GM19395 (cell line): Measurements from ENCODE around the gene CD6.

Experiments
- ATAC-seq: cut with Tn5 transposase; IDR thresholded peaks from one replicate; pipeline ENCODE4 v1.9.1; 2021; ENCODE audit warnings: mild to moderate bottlenecking, moderate library complexity; ENCODE audit not compliant: unreplicated experiment

CD6 gene

DNA sequence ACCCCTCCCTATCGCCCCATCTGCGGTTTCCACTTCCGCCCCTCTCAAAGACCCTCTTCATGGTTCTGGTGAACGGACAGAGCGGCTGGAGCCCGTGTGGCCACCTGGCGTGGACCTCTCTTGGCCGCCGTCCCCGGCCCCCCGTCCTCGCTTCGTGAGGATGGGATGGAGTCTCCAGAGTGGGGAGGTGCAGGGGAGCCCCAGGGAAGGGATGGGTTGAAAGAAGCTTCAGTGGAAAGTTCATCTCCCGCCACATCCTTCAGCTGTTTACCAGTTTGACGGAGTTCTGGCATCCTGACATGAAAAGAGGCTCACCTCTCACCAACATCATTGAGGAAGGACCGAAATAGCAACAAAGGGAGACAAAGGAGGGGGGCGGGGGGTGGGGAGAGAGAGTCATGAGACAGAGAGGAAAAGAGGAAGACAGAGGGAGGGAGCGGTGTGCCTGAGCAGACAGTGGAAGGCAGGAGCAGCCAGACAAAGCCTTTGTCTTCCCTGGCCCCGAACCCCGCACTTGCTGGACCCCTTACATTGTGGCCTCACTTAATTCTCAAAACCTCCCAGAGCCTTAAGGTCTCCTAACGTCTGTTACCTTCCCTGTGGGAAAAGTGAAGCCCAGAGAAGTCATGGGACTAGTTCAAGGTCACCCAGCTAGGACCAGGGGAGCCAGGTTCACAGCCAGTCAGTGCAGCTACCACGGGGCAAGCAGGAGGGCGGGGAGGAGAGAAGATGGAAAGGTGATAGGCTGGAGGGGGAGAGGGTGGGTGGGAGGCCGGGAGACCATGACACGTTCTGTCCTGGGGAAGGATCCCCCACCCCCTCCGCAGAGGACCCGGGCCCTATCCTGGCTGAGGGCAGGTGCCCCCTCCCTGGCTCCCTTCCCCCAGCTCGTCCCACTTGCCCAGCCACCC, 54.9 kb downstream of the CD6 start:
- no peak for ATAC-seq

DNA sequence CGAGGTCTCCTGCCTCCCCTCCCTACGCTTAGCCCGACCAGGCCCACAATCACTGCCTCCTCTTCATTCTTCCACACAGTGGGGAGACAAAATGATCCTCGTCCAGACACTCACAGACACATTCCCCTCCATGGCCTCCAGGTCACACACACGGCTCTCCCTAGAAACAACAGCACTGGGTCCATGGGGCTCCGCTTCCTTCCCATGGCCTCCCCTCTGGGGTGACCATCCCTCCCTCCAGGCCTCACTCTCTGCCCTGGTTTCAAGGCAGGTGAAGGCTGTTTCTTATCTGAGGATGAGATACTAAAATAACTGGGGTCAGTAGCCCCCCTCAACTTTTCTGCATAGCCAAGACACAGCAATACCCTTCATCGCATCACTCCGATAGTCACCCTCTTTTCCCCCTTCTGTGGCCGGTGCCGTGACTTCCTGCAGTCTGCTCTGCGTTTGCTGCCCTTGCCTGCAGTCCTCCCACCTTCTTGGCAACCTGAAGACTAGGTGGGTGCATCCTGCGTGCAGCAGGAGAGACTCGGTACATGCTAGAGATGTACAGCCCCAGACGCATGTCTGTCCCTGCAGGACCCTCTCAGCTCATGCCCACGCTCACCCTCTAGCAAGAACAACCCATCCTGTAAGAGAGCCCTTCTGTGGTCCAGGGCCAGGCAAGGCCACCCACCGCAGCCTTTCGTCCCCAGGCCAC, 55.8 kb downstream of the CD6 start:
- no peak for ATAC-seq

DNA sequence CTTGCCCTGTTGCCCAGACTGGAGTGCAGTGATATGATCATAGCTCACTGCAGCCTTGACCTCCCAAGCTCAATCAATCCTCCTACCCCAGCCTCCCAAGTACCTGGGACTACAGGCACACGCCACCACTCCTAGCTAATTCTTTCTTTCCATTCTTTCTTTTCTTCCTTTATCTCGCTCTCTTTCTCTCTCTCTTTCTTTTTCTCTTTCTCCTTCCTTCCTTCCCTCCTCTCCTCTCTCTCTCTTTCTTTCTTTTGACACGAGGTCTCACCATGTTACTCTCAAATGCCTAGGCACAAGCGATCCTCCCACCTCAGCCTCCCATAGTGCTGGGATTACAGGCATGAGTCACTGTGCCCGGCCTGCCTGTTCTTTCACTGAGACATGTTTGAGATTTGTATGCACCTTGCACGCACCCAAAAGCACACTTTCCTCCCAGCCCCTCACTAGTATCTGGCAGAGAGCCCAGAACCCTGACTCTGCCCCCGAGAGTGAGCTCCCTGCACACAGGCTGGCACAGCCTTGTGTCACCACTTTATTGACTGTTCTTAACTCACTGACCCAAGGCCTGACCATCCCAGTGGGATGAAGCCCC, 56.8 kb downstream of the CD6 start:
- ATAC-seq = peak; percentile 91

DNA sequence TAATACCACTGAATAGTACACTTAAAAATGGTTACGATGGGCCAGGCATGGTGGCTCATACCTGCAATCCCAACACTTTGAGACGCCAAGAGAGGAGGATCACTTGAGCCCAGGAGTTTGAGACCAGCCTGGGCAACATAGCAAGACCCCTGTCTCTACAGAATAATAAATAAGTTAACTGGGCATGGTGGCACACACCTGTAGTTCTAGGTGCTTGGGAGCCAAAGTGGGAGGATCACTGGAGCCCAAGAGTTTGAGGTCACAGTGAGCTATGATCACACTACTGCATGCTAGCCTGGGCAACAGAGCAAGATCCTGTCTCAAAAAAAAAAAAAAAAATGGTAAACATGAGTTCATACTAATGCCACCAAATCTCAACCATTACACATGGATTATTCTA, 61.3 kb downstream of the CD6 start:
- ATAC-seq = no peak

DNA sequence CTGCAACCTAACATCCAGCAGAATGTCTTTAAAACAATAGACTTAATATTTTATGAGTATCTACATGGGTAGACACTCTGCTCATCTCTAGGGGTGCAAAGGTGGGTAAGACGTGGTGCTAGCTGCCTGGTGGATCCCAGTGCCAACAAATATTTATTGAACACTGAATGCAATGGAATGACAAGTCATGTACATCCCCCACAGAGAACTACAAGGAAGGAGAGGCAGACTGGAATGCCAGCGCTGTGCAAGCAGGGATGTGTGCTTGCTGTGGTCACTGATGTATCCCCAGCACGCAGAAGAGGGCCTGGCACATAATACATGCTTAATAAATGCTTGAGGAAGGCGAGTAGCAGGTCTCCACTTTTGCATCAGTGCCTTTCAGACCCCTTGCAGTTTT, 61.9 kb downstream of the CD6 start:
- ATAC-seq = no peak

DNA sequence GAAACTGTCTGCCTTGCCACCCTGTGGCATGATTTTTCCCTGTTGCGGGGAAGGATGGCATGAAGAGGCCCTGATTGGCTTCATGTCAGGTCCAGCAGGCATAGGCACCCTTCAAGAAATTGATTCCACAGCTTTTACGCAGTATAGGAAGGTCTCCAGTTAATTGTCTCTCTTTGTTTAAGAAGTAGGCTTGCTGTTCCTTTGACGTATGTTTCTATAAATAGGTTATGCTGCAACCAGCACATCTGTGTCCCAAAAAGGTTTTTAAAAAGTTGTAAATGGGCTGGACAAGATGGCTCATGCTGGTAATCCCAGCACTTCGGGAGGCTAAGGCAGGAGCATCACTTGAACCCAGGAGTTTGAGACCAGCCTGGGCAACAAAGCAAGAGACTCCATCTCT, 62.6 kb downstream of the CD6 start:
- ATAC-seq = no peak

DNA sequence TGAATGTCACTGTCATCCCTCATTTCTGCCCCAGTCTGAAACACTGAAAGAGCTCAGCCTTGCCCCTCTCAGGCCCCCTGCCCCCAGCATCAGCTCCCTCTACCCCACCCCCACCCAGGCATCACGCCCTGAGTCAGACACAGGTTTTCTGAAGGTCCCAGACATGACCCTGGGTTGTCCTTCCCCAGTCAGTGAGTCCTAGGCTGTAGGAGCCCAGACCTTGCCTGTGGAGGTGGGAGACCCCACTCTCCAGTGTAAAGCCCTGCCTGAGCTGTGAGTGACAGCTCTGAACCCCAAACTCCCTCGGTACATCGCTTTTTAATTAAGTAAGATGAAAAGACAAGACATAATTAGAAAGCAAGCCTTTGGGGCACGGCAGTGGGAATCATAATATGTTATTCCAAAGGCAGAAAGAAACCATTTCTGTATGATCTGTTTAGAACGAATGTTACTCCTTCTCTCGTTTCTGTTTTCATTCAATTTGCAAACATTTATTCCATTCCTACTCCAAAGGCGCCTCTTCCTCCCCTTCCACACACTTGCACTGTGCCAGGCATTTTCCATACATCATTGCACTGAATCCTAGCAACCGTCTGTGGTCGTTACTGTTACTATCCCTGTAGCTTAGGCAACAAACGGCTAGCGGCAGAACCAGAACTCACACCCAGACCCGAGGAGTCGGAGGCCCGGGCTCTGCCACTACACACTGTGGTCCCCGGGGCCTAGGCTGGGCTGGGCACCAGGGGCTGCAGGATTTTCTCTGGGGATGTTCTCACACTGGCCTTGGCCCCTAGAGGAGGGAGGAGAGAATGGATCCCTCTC, 63.4 kb downstream of the CD6 start:
- ATAC-seq = no peak

DNA sequence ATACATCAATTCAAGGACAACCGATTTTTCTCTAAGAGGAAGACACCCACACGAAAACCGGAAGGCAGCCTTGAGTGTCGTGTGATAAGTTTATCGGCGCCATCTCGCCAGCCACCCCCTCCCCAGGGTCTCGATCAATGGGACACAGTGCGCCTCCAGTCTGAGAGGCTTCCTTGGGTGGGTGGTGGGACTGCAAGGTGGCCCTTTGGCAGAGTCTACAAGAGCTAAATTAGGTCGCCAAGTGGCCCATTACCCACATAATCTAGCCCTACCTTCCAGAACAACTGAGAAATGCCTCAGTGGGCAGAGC, 64.0 kb downstream of the CD6 start:
- no peak for ATAC-seq

DNA sequence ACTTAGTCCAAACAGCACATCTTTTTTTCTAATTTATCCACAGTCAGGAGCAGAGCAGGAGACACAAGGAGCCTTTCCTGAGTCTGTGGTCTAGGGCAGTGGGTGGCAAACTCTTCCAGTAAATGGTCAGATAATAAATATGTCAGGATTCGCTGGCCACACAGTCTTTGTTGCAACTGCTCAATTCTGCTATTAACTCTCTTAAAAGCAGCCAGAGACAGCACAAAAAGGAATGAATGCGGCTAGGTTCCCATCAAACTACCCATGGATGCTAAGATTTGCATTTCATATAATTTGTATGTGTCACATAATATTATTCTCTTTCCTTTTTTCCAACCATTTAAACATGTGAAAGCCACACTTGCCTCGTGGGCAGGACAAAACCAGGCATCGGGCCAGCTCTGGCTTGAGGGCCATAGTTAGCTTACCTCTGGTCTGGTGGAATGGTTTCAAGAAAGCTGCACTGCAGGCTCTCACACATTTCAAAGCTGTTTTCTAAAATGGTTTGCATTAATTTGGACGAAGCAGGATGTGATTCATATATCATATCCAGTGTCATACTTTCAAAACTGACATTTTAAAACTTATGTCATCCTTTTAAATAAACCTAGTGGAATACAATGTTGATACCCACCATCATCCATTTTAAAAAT, 66.1 kb downstream of the CD6 start:
- ATAC-seq = no peak

DNA sequence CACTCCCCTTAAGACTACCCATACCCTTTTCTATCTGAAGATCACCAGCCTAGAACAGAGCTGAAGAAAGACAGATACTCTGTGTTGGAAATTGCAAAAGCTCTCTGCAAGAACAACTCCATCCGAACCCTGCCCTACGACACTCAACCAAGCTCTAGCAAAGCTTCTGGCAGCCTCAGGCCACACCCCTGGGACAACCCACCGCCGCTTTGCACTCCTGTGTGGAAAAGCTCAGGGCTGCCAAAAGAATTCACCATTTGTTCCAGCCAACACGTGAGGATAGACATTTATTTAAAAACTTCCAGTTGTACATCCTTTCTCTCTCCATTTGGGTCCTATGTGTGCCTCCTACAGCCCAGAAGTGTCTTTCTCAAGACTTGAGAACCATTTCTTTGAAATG, 68.4 kb downstream of the CD6 start:
- ATAC-seq = no peak

DNA sequence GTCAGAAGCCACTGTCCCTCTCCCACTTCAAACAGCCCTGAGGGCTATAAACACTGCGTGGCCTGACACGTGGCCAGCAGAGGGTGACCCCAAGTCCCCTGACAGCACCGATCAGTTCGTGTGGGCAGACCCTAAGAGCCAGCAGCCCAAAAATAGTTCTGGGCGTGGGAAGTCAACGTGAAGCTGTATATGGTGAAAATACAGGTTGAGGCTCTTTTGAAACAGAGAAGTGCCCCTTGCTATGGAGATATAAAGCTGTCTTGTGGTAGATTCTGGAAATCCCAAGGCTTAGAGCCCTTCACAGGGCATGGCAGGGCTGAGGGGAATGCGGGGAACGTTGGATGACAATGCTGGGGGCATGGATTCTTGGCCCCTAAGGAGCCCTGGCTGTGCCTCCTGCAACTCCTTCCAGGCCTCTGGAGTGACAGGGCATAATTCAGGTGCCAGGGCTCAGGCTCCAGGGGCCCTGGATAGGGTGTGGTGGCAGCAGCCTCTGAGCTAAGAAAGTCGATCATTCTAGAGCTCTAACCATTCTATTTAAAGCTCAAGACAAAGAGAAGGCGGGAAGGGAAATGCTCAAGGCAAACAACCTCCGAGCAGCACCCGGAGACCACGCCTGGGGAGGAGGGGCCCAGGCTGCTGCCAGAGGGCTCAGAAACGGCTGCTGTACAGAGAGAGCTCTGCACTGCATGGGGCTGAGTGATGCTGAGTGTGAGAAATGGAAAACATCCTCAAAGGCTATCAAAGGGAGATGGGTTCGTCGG, 70.5 kb downstream of the CD6 start:
- ATAC-seq = no peak

DNA sequence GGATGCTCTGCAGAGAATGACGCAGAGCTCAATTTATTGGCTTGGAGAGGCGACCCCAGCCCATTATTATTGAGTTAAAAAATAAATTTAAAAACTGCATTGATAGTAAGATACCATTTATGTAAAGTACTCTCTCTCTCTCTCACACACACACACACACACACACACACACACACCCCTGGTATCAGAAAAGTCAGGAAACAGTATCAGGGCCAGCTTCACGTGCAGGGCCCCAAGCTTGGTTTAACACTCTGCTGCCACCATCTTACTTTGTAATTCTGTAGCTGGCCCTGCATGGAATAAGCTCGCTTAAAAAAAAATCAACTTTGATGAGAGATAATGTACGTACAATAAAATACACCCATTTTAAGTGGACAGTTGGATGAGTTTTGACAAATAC, 71.1 kb downstream of the CD6 start:
- ATAC-seq = no peak

DNA sequence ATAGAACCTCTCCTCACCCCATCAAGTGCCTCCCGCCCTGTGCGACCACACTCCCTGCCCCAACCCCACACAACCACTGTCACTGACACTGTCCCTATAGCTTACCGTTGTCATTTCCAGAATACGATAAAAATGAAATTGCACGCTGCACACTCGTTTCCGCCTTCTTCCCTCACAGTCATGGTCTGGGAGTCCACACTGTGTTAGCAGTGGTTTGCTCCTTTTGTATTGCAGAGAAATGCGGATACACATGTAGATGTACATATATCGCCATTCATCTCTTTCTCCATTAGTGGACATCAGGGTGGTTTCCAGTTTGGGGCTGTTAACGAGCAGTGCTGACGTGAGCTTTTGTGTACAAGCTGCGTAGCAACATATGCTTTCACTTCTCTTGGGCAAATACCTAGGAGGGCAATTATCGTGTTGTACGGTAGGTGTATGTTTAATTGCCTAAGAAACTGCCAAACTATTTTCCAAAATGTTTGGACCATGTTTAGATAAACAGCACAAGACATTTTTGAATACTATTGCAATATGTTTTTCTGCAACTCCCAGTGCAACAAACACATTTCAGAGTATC, 71.6 kb downstream of the CD6 start:
- no peak for ATAC-seq

DNA sequence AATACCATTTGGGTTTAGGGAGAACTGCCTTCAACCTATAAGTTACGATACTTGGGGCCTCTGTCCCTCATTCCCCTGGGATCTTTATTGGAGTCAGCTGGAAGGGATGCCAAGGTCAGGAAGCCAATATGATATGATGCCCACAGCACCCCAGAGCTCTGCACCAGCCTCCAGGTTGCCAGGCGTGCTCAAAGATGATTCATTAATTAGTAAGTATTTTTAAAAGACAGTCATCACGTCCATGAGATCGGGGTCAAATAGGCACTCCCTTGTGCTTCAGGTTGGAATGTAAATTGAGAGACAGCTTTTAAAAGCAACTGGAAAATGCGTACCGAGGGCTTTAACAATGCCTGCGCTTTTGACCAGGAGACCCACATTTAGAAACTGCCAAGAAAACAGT, 73.8 kb downstream of the CD6 start:
- ATAC-seq = no peak

DNA sequence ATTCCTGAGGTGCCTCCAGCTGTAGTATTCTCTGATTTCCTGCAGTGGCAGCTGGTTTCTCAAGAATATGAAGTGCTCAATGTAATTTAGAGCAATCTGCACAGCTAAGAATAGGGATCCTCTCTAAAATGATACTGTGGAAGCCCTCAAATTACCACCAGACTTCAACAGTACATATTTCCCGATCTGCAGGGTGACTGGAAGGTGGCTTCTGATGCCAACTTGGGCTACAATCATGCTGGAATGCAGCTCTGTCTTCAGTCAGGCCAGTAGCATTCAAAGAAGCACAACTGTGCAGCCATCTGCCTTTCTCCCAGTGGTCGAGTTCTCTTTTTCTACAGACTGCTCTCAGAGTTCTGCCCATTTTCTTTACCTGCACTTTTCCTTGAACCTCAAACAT, 75.4 kb downstream of the CD6 start:
- no peak for ATAC-seq

DNA sequence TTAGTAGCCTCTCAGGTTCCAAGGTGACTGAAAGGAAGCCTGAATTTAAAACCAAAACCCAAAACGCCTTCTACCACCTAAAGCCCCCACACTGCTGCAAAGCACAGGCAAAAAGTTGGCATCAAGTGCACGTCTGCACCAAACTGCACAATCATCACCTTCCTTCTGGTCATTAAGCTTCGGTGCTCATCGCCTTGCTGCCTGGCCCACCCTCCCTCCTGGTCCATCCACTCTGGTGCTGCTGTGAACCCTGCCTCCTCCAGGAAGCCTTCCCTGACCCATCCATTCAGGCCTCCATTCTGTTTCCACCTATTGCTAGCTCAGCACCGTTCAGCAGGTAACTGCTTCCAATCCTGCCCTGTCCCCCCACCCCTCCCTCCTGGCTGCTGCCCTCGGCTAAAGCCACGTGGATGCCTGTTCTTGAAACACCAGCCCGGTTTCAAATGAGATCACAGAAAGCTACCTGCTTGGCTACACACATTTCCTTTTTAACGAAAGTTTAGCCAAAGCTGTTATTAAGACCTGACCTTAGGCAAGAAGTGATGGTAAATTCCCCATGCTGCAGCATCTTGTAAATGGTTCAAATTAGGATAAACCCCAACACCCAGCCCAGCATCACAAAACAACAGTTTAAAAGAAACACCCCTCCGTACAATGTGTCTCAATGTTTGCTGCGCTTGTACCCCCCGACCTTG, 77.0 kb downstream of the CD6 start:
- ATAC-seq = no peak

DNA sequence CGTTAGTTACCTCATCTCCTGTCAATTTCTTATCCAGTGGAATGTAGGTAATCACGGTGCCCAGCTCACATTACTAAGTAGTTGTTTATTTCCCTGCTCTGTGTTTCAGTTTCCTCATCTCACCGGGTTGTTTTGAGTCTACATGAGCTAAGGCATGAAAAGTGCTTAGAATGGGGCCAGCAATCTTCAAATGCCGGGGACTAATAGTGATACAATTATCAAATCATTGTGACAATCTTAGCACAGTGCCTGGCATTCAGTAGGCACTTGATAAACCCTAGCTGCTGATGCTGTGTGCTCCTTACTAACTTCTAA, 77.5 kb downstream of the CD6 start:
- no peak for ATAC-seq

DNA sequence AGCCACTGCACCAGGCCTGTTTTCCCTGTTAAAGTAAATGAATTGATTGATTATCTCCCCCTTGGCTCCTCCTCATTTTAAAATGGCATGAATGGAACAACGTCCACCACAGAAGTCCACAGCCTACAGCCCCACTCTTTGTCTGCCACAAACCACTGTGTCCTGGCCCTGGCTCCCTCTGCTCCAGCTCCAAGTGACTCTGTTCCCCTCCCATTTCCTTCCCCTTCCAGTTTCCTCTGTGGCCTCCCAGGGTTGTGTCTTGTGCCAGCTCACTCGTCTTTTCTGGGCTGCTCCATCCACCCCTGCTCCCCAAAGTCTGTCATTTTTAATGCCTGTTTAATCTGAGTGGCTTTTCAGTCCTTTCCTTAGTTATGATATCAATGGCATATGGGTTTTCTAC, 78.4 kb downstream of the CD6 start:
- ATAC-seq = no peak
